HG03469 (cell line): ENCODE measurements around the gene CROCC2.

ENCODE experiments used
- ATAC-seq: cut with Tn5 transposase; IDR thresholded peaks from one replicate; pipeline ENCODE4 v1.9.1; 2021; ENCODE audit warnings: mild to moderate bottlenecking, moderate library complexity, moderate number of reproducible peaks; ENCODE audit not compliant: unreplicated experiment

Gene CROCC2

DNA sequence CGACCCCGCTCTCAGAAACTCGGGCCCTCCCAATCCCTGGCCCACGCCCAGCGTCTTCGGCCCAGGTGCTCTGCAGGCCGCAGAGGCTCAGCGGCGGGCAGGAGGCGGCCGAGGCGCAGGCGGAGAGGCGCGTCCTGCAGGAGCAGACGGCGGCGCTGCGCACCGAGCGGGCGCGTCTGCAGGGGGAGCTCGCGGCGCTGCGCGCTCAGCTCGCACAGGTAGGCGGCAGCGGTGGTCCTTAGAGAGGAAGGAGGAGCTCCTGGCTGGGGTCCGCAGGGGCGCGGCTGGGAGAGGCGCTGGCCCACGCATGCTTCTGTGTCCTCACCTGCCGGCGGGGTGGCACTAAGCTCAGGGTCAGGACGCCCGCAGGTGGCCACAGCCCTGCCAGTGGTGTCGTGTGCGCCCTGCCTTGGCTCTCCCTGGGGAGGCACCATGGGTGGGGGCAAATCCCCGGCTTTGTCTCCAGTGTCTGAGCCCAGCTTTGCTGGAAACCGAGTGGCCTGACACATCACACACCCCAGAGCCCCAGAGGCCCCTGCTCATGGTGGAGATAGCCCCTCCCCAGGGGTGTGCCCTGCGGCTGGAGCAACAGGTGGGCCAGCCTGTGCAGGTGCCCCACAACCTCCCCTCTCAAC, 77.3 kb downstream of the CROCC2 start:
- ATAC-seq: no peak

DNA sequence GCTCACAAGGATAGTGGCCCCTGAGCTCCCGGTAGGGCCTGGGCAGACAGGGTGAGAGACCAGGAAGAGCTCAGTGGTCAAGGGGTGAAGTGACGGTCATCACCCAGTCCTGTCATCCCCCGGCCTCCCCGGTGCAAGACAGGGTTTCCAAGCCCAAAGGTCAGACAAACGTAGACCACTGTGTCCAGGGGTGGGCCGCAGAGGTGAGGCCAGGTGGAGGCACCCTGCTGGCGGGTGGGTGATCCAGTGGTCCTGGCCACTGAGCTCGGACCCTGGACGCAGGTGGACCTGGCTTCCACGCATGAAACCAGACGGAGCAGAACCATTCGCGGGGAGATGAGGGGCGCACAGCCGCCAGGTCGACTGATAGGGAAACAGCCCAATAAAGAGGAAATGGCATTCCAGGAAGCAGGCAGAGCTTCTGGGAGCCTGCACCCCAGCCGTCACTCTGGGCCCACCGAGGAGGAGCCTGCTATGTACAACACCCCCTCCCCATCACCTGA, 77.9 kb downstream of the CROCC2 start:
- no peak for ATAC-seq

DNA sequence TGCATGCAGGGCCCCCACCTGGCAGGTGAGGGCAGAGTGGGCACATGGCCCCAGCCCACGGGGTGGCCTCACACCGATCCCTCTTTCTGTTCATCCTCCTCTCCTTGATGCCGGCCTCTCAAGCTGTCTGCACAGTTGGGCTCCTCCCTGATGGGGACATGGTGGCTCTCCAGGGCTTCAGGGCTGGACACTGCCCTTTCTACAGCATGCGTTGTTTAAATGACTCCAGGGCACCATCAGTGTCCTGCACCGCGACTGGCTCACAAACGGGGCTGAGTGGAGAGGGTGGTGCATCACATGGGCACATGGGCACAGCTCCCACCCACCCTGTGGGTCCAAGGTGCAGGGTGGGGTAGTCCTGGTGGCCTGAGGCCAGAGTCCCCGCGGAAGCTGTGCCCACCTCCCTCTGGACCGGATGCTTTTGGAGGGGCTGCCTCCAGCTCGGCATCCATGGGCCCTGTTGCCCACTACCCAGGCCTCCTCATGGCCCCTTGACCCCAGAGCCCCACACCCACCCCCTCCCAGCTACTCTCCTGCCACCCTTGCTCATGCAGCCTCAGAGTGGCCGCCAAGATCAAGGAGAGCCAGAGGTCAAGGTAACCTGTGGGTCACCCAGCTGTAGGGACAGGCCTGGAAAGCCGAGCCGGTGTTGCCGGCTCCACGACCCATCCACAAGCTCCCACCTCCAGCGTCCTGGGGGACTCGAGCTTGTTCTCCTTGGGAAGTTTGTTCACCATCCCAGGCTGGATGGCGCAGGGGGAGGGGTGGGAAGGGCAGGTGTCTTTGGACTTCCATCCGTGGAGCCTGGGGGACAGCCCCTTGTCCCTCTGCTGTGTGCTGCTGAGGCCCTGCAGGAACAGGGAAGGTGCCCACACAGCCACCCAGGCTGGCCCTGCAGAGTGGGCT, 80.0 kb downstream of the CROCC2 start:
- ATAC-seq: no peak

DNA sequence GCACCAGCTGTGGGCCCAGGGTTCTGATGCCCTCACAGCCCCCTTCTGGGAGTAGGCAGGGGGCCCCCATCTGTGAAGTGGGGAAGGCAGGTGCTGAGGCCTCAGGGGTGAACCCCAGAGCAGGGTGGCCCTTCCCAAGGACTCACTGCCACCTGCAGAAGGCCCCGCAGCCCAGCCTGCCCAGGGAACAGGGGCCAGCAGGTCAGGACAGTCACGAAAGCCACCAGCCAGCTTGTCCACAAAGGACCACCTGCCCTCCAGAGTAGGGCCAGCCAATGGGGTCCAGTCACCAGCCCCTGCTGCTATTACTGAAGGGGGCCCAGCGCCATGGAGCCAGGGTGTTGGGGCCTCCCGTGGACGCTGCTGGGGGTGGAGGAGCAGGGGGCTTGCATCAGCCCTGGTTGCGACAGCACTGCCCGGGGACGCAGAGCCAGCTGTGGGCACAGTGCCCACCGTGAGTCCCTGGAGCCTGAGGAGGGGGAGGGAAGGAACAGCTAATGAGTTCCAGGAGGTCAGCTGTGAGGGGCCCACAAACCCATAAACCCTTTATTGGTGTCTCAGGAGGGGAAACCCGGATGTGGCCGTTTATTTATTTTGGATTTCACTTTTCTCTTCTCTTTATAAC, 80.8 kb downstream of the CROCC2 start:
- no peak for ATAC-seq

DNA sequence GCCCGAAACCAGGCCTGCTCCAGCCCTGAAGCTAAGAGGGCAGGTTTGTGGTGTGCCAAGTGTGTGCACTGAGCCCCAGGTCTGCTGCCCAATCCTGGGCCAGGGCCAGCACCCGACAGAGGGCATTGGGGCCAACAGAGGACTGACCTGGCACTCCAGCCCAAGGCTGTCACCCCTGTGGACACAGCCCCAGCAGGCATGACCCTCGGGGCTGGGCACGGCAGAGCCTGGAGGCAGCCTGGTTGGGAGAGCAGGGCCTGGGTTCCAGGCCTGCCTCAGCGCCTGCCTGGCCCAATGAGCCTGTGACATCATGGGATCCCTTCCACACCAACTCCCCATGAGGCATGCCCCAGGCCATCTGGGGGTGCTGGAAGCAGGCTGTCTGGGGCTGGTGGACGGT, 81.5 kb downstream of the CROCC2 start:
- no peak for ATAC-seq

DNA sequence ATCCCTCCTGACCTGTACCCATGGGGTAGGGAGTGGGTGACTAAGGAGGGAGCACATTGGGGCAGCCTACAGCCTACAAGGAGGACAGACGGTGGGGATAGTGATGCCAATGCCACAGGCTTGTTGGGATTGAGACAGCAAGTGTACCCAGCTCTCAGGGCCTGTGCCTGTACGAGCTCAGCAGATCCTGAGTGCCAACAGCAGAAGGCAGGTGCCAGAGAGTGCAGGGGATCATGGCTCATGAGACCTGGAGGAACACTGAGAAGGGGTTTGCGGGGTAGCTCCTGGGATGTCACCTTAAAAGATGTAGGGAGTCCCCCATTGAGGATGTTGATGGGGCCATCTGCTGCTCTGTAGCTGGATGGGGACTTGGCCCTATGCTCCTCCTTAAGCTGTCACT, 82.0 kb downstream of the CROCC2 start:
- no peak for ATAC-seq

DNA sequence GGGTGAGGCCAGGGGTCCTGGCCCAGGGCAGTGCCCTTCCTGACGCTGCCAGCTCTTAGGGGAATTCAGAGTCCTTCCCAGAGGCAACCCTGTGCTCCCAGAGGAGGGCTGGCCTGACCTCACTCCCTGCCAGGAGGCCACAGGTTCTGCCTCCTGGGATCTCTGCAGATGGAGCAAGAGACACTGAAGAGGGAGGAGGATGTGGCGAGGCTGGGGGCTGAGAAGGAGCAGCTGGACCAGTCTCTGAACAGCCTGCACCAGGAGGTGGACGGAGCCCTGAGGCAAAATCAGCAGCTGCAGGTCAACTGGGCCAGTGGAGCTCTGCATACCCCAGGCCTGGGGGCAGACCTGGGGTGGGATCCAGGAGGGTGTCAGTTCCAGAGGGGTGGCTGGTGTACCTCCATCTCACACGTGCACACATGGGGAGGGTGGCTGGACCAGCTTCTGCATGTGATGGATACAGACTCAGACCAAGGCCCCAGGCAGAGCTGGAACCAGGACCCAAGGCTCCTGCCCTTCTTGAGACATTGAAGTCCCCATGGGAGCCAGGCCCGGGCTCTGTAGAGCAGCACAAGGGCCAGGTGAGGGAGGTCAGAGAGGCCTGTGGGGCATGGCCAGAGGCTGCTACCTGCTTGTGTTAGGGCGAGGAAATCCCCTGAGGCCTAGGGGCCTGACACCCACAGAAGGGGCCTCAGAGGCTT, 82.6 kb downstream of the CROCC2 start:
- ATAC-seq: no peak

DNA sequence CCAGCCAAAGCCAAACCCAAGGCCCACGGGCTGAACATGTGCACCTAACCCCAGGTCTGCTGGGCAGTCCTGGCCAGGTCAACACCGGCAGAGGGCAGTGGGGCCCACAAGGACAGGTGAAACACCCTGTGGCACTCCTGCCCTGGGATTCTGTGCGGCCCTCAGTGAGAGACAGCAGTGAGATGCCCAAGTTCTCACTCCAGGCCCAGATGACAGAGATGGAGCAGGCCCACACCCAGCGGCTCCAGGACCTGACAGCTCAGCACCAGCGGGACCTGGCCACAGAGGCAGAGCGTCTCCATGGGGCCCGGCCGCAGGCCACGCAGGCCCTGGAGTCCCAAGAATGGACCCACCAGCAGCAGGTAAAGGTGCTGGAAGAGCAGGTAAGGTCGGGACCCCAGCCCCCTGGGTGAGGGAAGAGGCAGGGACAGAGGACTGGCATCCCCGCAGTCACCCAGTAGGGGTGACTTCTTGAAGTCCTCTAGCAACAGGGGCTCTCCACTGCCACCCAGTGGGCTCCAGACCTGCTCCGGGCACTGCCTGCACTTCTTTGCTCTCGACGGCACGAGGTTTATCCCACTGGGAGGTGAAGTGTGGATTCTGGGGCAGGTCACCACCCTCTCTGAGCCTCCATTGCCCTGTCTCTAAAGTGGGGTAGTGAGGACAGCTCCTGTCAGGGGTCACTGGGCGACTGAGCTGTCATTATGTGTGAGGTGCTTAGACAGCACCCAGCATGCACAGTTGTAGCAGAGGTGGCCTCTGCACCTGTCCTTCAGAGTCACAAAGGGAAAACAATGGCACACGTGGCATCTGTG, 83.5 kb downstream of the CROCC2 start:
- ATAC-seq: no peak

DNA sequence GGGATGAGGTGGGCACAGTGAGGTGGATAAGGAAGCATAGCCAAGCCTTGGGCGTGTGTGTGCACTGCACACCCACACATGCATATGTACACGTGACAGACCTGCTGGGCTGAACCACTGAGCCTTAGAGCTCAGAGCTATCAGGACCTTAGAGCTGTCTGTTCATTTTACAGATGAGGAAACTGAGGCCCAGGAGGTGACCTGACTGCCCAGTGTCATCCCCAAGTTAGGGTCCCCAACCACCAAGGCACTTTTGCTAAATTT, 84.1 kb downstream of the CROCC2 start:
- no peak for ATAC-seq

DNA sequence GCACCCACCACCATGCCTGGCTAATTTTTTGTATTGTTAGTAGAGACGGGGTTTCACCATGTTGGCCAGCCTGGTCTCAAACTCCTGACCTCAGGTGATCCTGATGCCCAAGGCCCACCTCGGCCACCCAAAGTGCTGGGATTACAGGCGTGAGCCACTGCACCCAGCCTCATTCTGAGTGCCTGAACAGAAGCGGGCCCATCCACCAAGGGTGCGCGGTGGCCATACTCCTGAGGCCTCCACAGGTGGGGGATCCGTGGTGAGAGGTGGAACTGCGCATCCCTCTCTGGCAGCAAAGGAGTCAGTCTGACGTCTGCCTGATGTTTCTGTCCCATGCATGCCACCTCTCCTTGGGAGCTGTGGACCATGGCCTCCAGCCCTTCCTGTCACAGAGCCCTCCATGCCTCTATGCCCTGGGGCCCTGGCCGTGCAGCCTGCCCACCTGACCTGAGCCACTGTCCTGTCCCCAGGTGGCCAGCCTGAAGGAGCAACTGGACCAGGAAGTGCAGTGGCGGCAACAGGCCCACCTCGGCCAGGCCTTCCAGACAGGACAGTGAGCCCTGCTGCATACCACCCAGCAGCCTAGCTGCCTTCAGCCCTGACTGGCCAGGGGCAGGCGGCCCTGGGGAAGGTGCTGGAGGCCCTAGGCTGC, 84.7 kb downstream of the CROCC2 start:
- ATAC-seq: no peak

DNA sequence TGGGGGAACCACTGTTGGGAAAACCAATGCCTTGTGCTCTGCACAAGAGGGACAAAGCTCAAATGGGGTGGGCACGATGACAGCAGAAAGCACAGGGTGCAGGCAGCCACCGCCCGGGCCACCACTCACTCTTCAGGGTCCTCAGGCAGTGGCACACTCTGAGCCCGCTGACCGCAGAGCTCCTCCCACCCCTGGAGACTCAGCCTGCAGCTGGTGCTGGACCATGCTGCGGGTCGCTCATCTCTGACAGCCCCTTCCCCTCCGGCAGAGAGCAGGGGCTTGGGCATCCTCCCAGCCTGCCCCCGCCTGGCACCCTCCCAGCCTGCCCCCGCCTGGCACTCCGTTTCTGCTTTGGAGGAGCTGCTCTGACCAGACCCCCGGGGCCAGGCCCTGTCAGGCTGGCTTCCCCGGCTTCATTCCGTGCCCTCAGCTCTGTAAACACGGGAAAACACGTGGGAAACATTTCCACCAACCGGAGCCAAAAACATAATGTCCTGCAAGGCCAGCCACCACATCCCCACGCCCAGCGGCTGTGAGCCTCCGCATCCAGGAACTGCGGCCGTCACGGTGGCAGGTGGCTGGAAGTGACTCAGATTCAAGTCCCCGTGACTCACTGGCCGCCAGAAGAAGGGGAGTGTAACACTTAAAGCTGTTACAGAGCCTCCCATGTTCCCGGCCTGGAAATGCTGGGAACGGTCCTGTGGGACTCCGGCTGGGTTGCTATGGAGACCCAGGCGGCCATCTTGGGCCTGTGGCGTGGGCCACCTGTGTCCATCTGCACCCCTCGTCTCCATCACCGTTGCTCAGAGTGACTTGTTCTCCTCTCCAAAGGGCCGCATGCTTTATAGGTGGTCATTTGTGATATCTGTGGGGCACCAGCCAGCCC, 85.5 kb downstream of the CROCC2 start:
- no peak for ATAC-seq

DNA sequence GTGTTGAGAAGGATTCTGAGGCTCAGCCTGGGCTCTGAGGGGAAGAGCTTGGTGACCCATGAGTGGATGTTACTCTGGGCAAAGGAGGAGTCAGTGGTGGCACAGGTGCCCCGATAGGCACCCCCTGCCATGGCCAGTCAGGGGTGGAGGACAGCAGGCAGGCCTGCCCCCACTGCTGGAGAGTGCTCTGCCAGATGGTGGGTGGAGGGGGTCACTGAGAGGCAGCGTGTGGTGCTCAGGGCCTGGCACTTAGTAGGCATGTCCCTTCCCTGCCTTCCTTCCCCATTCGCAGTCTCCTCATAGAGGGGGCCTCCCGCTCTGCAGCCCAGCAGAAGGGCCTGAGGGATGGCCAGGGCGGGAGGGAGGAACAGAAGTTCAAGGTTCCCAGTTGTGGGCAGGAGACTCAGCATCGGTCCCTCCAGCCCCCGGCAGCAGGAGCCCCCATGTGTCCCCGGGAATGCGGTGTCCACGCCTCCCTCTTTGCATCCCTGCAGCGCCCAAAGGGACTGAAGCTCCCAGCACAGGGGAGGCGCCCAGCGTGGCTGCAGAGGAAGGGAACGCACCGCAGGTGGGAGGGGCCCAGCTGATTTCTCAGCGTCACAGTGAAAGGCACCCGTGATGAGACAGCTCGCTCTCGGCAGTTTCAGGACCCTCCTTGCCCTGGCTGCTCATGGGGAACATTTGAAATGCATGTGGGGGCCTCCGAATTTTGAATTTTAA, 86.6 kb downstream of the CROCC2 start:
- no peak for ATAC-seq

DNA sequence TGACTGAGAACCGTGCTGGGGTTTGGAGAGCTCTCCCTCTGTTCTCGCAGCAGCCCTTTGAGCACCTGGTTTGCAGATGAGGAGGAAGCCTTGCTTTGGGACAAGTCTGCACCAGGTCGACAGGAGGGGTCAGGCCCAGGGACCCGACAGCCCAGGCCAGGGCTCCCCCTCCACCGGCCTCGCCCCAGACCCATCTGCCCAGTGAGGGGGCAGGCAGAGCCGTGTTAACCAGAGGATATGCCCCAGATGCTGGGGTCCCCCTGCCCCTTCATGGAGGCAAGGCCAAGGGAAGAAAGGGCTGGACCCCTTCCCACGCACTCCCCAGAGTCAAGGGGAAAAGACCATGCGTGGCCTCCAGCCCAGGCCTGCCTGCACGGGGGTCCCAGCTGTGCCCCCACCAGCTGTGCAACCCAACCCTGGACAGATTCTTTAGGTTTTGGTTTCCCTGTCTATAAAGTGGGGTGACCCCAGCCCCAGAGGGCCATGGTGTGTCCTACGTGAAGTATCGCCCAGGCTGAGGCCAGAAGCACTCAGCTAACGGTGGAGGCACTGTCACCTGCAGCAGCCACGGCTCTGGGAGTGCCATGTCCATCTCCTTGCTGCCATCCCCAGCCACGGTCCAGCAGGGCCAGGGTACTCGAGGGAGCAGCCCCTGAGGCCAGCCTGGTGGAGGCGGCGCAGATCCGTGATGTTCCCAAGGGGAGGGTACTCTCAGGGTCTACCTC, 87.5 kb downstream of the CROCC2 start:
- no peak for ATAC-seq

DNA sequence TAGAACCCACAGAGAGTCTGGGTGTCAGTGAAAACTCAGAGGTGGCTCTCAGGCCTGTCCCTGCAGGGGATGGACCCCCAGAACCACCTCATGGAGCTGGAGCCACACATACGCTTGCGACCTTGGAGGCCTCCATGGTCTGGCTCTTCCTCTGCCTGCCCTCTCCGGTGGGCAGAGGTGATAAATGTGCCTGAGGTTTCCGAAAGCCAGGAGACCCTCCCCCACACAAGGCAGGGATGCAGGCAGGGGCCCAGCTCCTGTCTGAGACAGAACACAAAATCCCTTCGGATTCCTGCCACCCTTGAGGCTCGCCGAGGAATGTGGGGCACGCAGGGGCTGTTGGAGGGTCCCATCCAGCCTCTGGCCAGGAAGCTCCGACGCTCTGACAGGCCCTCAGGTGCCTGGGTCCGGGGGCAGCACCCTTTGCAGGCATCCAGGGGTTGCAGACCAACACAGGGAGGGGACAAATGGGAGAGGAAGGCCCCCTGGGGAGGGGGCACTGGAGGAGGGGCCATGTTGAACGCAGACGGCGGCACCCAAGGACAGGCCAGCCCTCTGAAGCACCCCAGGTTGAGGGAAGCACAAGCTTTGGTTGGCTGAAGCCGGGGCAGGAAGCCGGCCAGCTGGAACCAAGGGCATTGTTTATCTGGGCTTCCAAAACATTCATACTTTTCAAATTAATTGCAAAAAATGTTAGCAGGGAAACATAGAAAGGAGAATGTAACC, 88.2 kb downstream of the CROCC2 start:
- ATAC-seq: no peak

DNA sequence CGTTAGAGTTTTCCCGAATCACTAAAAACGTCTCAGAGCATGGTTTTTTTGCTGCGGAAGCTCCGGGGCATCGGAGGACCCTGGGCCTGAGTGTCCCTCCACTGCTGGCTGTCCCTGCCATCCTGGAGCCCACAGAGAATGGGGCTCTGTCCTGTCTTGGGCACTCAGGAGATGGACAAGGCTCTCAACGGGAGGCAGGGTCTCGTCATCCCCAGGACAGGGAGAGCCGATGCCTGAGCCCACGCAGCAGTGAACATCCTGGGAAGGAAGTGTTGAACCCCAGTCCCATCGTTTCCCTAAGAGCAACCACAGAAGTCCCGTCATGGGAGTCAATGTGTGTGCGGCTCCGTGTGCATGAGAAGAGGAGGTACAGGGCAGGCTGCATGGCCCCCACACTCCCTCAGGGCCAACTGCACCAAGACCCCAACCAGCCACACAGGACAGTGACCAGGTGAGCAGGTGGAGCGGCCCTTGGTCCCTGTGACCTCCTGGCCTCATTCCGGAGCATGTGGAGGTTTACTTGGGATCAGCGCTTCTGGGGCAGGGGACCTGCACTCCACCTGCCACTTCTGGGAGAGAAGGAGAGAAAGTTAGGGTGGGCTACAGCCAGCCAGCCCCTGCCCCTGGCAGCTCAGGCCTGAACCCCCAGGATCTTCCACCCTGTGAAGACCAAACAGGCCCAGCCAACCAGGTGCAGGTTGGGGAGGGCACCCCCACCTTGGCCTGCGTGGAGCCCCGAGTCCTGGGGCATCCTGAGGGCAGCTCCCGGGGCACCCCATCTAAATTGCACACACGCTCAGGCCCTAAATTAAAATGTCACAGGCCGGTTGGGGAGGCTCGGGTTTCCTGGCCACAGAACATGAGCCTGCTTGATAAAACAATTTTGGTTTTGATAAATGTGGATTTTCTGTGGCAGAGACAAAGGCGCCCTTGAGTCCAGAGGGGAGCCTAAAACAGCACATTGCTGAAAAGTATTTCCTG, 89.2 kb downstream of the CROCC2 start:
- ATAC-seq: no peak
